ENCODE measurements around the gene MICALL1. TPM values are rescaled to one million over a fixed set of nuclear protein-coding genes. Genes with fewer than 3 reads are reported as not detected.
A peak's percentile ranks its signal among the peaks of the same experiment; 100 is the strongest.

Gene MICALL1
- total and polyA plus RNA-seq, 2 of the 4 experiments (the other 2 are of a cell fraction): 12.4 to 22.3 TPM

GRCh38 chr22:37870273-37870672 lies 35.8 kb upstream of the MICALL1 start:
- Histone ChIP-seq H3K23ac (ENCODE audit: low read depth, low read length) (no peak overlapping the region), H3K18ac (ENCODE audit: low read depth, low read length) (no peak overlapping the region), H4K91ac (ENCODE audit: insufficient read depth, low read depth, low read length) (no peak overlapping the region), H3K4me1 (ENCODE audit: control insufficient read depth, insufficient read depth, low read length) (no peaks in the 10 kb centered on the region), H3K27ac (ENCODE audit: insufficient read depth, low read length) (no peak overlapping the region), H3K9ac (ENCODE audit: low read depth, low read length) (no peak overlapping the region), H2BK15ac (ENCODE audit: low read depth, low read length) (no peak overlapping the region), H3K4me2 (ENCODE audit: low read depth, low read length) (no peak overlapping the region), H3K4me3 (ENCODE audit: insufficient read depth, low read depth, low read length) (no peak overlapping the region), H2BK120ac (ENCODE audit: low read depth, low read length) (no peak overlapping the region), H2AFZ (replicated peaks; ENCODE audit: low read length, poor library complexity) (no peak overlapping the region), H2BK20ac (ENCODE audit: low read depth, low read length) (no peak overlapping the region), H2AK9ac (replicated peaks; ENCODE audit: low read depth, low read length, poor library complexity) (no peak overlapping the region), H3K36me3 (ENCODE audit: control insufficient read depth, insufficient read depth, low read length) (peaks cover 52% of the 10 kb centered on the region), H4K20me1 (ENCODE audit: insufficient read depth, low read length) (peaks cover 15% of the 10 kb centered on the region; the same call in 1 of the 2 replicates), H2BK5ac (ENCODE audit: low read depth, low read length, poor library complexity, severe bottlenecking) (no peak overlapping the region), H3K4ac (ENCODE audit: low read depth, low read length) (no peak overlapping the region), H4K8ac (ENCODE audit: low read depth in 2 of 2, low read length in 2 of 2) (no peak overlapping the region), H3K9me3 (ENCODE audit: control insufficient read depth, insufficient read depth, low read length) (no peaks in the 10 kb centered on the region), H3K9me1 (ENCODE audit: insufficient read depth, low read length) (peaks cover 8% of the 10 kb centered on the region; the same call in 1 of the 2 replicates), H3K27me3 (ENCODE audit: control insufficient read depth, insufficient read depth, low read length) (no peaks in the 10 kb centered on the region), H3K79me1 (ENCODE audit: low read depth in 1 of 2, low read length in 2 of 2) (peaks cover 32 to 50% of the 10 kb centered on the region in 2 experiments), H3K56ac (ENCODE audit: extremely low read depth, insufficient read depth, low read length) (no peak overlapping the region), H3K14ac (replicated peaks; ENCODE audit: low read depth, low read length) (no peak overlapping the region), H4K5ac (ENCODE audit: low read depth, low read length) (no peak overlapping the region), H2AK5ac (ENCODE audit: low read depth, low read length) (no peak overlapping the region)
- ChIA-PET CTCF (no interaction called here), POLR2A (ENCODE audit: unreplicated experiment) (no interaction called here)
- BruUV-seq (replicated peaks): no TSS peak
- no CpG with 5 or more reads among the region's 7 CpGs for WGBS, 2 experiments (ENCODE audit: extremely low coverage in 2 of 2, insufficient read length in 1 of 2)
- dilution Hi-C loops (cut with HindIII; ENCODE audit: low sequenced_read_pairs, unreplicated experiment) (no loop called here), intact Hi-C loops (cut with micrococcal nuclease) (no loop called here), in situ Hi-C loops (cut with MboI; ENCODE audit: low sequenced_read_pairs) (no loop called here)
- DNase-seq: peak; percentile 59
- TF ChIP-seq RCOR1 (IDR thresholded peaks at IDR 0.05; ENCODE audit: insufficient replicate concordance, low read length): no peak
- TF ChIP-seq MAZ (IDR thresholded peaks at IDR 0.05; ENCODE audit: borderline replicate concordance, low read depth, low read length): no peak
- TF ChIP-seq USF2 (IDR thresholded peaks at IDR 0.05; ENCODE audit: low read depth, low read length): no peak
- TF ChIP-seq NFE2L2 (IDR thresholded peaks at IDR 0.05; ENCODE audit: low read depth, low read length): no peak
- no peak for TF ChIP-seq CTCF (conservative IDR thresholded peaks at IDR 0.05; ENCODE audit: low read depth, low read length)
- TF ChIP-seq CHD1 (IDR thresholded peaks at IDR 0.05; ENCODE audit: low read depth, low read length): no peak
- no peak; the same call in 1 of the 2 replicates for ATAC-seq (ENCODE audit: low read depth)
